Astrocyte (in vitro differentiated cells and primary cell): ENCODE data around the gene BIRC6. TPM values are rescaled to one million over a fixed set of nuclear protein-coding genes. Genes with fewer than 3 reads are reported as not detected.
A peak's percentile ranks its signal among the peaks of the same experiment; 100 is the strongest.

ENCODE experiments used
- DNase-seq: peaks from one replicate; pipeline ENCODE4 v3.0.0-alpha.2; 2010; ENCODE audit warnings: low read depth
- FAIRE-seq: peaks from 2 replicates; lab custom pipeline; 2011; peaks lifted over from hg19 to GRCh38; lab: Jason Lieb, UNC
- H2AFZ ChIP-seq: 2 replicates; pipeline ENCODE4 v1.6.0; 2012; ENCODE audit warnings: low read depth, low read length, inconsistent platforms
- H3K27ac ChIP-seq: 2 replicates; pipeline ENCODE4 v1.5.1; 2011; ENCODE audit warnings: low read depth, low read length, inconsistent platforms
- H3K27me3 ChIP-seq: 2 replicates; pipeline ENCODE4 v1.6.0; 2011; ENCODE audit warnings: low read length, inconsistent platforms; ENCODE audit not compliant: insufficient read depth
- H3K36me3 ChIP-seq: 2 replicates; pipeline ENCODE4 v1.5.1; 2011; ENCODE audit warnings: low read length, inconsistent platforms; ENCODE audit not compliant: insufficient read depth
- H3K4me1 ChIP-seq: 2 replicates; pipeline ENCODE4 v1.5.1; 2011; ENCODE audit warnings: low read length, inconsistent platforms; ENCODE audit not compliant: insufficient read depth
- H3K4me2 ChIP-seq: 2 replicates; pipeline ENCODE4 v1.6.0; 2012; ENCODE audit warnings: low read length, inconsistent platforms
- H3K4me3 ChIP-seq: 2 replicates; pipeline ENCODE4 v1.5.1; 2011; ENCODE audit warnings: low read depth, mild to moderate bottlenecking, low read length, inconsistent platforms; ENCODE audit not compliant: insufficient read depth
- H3K79me2 ChIP-seq: 2 replicates; pipeline ENCODE4 v1.6.0; 2012; ENCODE audit warnings: mild to moderate bottlenecking, low read length, inconsistent platforms; ENCODE audit not compliant: insufficient read depth
- H3K9ac ChIP-seq: 2 replicates; pipeline ENCODE4 v1.6.0; 2012; ENCODE audit warnings: mild to moderate bottlenecking, low read length, inconsistent platforms
- H3K9me3 ChIP-seq: 2 replicates; pipeline ENCODE4 v1.5.1; 2012; ENCODE audit warnings: low read depth, mild to moderate bottlenecking, low read length, inconsistent platforms; ENCODE audit not compliant: insufficient read depth
- H4K20me1 ChIP-seq: 2 replicates; pipeline ENCODE4 v1.6.0; 2012; ENCODE audit warnings: low read length, inconsistent platforms; ENCODE audit not compliant: insufficient read depth
- H3K27ac Mint-ChIP-seq: one replicate; pipeline ENCODE4 v1.8.0; 2021; ENCODE audit warnings: mild to moderate bottlenecking, mixed read lengths; ENCODE audit not compliant: unreplicated experiment
- H3K27me3 Mint-ChIP-seq: one replicate; pipeline ENCODE4 v1.8.0; 2021; ENCODE audit warnings: low read depth, mixed read lengths; ENCODE audit not compliant: unreplicated experiment
- H3K36me3 Mint-ChIP-seq: one replicate; pipeline ENCODE4 v1.8.0; 2021; ENCODE audit warnings: low read depth, mixed read lengths; ENCODE audit not compliant: unreplicated experiment
- H3K4me1 Mint-ChIP-seq: one replicate; pipeline ENCODE4 v1.8.0; 2021; ENCODE audit warnings: low read depth, mixed read lengths; ENCODE audit not compliant: unreplicated experiment
- H3K4me3 Mint-ChIP-seq: one replicate; pipeline ENCODE4 v1.8.0; 2021; ENCODE audit warnings: mild to moderate bottlenecking, moderate library complexity, mixed read lengths; ENCODE audit not compliant: unreplicated experiment
- H3K9me3 Mint-ChIP-seq: one replicate; pipeline ENCODE4 v1.8.0; 2021; ENCODE audit warnings: mild to moderate bottlenecking, mixed read lengths; ENCODE audit not compliant: unreplicated experiment
- EZH2 ChIP-seq: IDR thresholded peaks from 2 replicates; pipeline ENCODE4 v1.6.1; 2012; ENCODE audit warnings: mild to moderate bottlenecking, low read length, inconsistent platforms; ENCODE audit not compliant: insufficient read depth
- total RNA-seq: library from RNA; stranded (reverse); gene quantifications from 2 replicates; pipeline ENCODE4 v1.2.1, GENCODE V29; 2021
- TF ChIP-seq, protein P1 (sequence below): IDR thresholded peaks from 2 replicates; pipeline ENCODE4 v1.5.1; 2011; ENCODE audit warnings: low read depth, mild to moderate bottlenecking, inconsistent platforms, low read length, moderate library complexity; ENCODE audit not compliant: insufficient read depth

BIRC6 gene
- total RNA-seq, 1 donor from 2014 or later: 86.1 TPM

DNA sequence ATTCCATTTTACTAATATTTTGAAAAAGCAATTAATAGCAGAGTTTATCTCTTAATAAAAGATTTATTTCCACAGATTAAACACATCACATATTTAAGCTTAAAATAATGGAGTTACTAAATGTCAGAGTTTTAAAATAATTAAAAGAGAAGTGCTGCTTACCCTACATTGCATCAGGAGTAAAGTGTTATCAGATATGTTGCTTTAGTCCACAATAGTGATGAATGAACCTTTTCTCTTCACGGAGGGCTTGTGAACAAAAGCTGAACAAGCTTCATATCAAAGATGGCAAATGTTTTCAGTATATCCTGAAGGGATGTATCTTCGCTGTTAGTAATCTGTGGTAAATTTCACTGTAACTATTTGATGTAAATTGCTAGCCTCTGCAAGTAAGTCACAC is 201.7 kb downstream of the BIRC6 start:
- no peak overlapping the region for H3K4me3 Mint-ChIP-seq
- no peaks in the 10 kb centered on the region for H4K20me1 ChIP-seq
- no peak overlapping the region for H3K27ac ChIP-seq
- no peak overlapping the region for H2AFZ ChIP-seq
- TF ChIP-seq, protein P1, sequence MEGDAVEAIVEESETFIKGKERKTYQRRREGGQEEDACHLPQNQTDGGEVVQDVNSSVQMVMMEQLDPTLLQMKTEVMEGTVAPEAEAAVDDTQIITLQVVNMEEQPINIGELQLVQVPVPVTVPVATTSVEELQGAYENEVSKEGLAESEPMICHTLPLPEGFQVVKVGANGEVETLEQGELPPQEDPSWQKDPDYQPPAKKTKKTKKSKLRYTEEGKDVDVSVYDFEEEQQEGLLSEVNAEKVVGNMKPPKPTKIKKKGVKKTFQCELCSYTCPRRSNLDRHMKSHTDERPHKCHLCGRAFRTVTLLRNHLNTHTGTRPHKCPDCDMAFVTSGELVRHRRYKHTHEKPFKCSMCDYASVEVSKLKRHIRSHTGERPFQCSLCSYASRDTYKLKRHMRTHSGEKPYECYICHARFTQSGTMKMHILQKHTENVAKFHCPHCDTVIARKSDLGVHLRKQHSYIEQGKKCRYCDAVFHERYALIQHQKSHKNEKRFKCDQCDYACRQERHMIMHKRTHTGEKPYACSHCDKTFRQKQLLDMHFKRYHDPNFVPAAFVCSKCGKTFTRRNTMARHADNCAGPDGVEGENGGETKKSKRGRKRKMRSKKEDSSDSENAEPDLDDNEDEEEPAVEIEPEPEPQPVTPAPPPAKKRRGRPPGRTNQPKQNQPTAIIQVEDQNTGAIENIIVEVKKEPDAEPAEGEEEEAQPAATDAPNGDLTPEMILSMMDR: no peak
- TF ChIP-seq EZH2: no peak
- H3K27ac Mint-ChIP-seq: no peak overlapping the region
- H3K4me1 ChIP-seq: no peaks in the 10 kb centered on the region
- H3K9me3 ChIP-seq: no peaks in the 10 kb centered on the region
- no peaks in the 10 kb centered on the region for H3K27me3 ChIP-seq
- H3K79me2 ChIP-seq: no peaks in the 10 kb centered on the region
- DNase-seq (no peak), FAIRE-seq (no peak)
- no peak overlapping the region for H3K9ac ChIP-seq
- peaks cover 2% of the 10 kb centered on the region for H3K36me3 Mint-ChIP-seq
- H3K4me2 ChIP-seq: no peak overlapping the region
- H3K9me3 Mint-ChIP-seq: no peaks in the 10 kb centered on the region
- peaks cover 7% of the 10 kb centered on the region for H3K4me1 Mint-ChIP-seq
- H3K27me3 Mint-ChIP-seq: no peaks in the 10 kb centered on the region
- no peaks in the 10 kb centered on the region for H3K36me3 ChIP-seq
- H3K4me3 ChIP-seq: no peak overlapping the region

- peaks cover 9% of the 10 kb centered on the region for H3K4me1 Mint-ChIP-seq
- H3K9me3 Mint-ChIP-seq: no peaks in the 10 kb centered on the region
- no peaks in the 10 kb centered on the region for H3K27me3 Mint-ChIP-seq
- H3K36me3 Mint-ChIP-seq: peaks cover 2% of the 10 kb centered on the region
- peak; percentile 8 for DNase-seq
- H3K27me3 ChIP-seq: no peaks in the 10 kb centered on the region
- H3K27ac ChIP-seq: no peak overlapping the region
- no peak overlapping the region for H3K4me2 ChIP-seq
- TF ChIP-seq EZH2: no peak
- TF ChIP-seq, protein P1: no peak
- no peaks in the 10 kb centered on the region for H3K79me2 ChIP-seq
- no peaks in the 10 kb centered on the region for H3K9me3 ChIP-seq
- no peaks in the 10 kb centered on the region for H4K20me1 ChIP-seq
- H3K36me3 ChIP-seq: no peaks in the 10 kb centered on the region
- no peak overlapping the region for H3K9ac ChIP-seq
- H3K4me1 ChIP-seq: no peaks in the 10 kb centered on the region
- no peak overlapping the region for H3K4me3 Mint-ChIP-seq
- no peak overlapping the region for H2AFZ ChIP-seq
- FAIRE-seq: no peak
- H3K27ac Mint-ChIP-seq: no peak overlapping the region
- no peak overlapping the region for H3K4me3 ChIP-seq
Observed at GRCh38 chr2:32559136-32559535, 202.3 kb downstream of the BIRC6 start.

DNA sequence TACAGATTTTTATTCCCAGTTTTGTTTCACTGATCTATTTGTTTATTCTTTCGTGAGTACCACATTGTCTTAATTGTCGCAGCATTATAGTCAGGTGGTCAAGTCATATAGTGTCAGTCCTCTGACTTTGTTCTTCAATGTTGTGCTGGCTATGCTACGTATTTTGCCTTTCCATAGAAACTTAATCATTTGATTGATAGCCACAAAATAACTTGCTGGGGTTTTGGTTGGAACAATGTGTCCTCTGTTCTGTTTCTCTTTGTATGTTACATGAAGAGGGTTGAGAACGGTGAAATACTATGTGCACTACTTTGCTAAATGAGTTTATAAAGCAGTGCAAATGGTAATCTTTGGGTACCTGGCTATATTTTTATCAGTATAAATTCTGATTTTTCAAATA is 206.1 kb downstream of the BIRC6 start:
- Histone ChIP-seq H3K4me2 (no peak overlapping the region), H3K27me3 (no peaks in the 10 kb centered on the region), H2AFZ (no peak overlapping the region), H3K4me1 (peaks cover 3% of the 10 kb centered on the region), H3K9me3 (peaks cover 2% of the 10 kb centered on the region), H3K27ac (no peak overlapping the region), H3K4me3 (no peak overlapping the region), H3K9ac (no peak overlapping the region), H4K20me1 (no peaks in the 10 kb centered on the region), H3K79me2 (no peaks in the 10 kb centered on the region), H3K36me3 (peaks cover 8% of the 10 kb centered on the region)
- peaks cover 13% of the 10 kb centered on the region for H3K4me1 Mint-ChIP-seq
- H3K9me3 Mint-ChIP-seq: peaks cover 2% of the 10 kb centered on the region
- peaks cover 13% of the 10 kb centered on the region for H3K36me3 Mint-ChIP-seq
- no peak overlapping the region for H3K27ac Mint-ChIP-seq
- no peak overlapping the region for H3K4me3 Mint-ChIP-seq
- FAIRE-seq (no peak), DNase-seq (no peak)
- H3K27me3 Mint-ChIP-seq: no peaks in the 10 kb centered on the region
- TF ChIP-seq EZH2: no peak
- TF ChIP-seq, protein P1: no peak
